Measurements from ENCODE around the gene FXYD5.

DNA sequence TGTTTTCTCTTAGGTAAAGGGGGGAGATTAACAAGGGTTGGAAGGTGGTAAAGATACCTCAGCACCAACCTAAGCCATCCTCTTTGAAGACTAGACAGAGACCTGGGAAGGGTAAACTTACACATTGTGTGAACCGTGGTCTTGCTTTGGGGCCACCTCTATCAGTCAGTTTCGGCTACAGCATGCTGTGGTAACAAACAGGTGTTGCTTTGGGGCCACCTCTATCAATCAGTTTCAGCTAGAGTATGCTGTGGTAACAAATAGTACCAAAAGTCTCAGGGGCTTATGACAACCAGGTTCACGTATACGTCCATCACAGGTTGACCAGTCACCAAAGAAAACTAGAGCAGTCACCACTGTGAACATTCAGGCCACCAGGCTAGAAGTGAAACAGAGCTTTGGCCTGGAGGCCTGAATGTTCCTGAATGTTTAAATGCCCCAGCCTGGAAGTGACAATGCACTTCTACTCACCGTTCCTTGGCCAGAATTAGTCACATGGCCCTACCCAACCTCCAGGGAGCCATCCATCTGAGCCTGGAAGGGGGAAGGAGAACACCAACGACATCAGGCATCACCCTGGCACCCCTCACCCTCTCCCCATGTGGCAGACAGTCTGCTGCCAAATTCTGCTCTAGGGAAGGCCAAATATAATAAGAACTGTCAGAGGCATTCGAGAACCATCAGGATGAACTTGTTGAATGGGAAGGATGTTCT, 7.6 kb upstream of the FXYD5 start:
- TF ChIP-seq, protein P1, sequence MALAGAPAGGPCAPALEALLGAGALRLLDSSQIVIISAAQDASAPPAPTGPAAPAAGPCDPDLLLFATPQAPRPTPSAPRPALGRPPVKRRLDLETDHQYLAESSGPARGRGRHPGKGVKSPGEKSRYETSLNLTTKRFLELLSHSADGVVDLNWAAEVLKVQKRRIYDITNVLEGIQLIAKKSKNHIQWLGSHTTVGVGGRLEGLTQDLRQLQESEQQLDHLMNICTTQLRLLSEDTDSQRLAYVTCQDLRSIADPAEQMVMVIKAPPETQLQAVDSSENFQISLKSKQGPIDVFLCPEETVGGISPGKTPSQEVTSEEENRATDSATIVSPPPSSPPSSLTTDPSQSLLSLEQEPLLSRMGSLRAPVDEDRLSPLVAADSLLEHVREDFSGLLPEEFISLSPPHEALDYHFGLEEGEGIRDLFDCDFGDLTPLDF (CRISPR knock-in tag; IDR thresholded peaks at IDR 0.05) = no peak
- TF ChIP-seq, protein P2, sequence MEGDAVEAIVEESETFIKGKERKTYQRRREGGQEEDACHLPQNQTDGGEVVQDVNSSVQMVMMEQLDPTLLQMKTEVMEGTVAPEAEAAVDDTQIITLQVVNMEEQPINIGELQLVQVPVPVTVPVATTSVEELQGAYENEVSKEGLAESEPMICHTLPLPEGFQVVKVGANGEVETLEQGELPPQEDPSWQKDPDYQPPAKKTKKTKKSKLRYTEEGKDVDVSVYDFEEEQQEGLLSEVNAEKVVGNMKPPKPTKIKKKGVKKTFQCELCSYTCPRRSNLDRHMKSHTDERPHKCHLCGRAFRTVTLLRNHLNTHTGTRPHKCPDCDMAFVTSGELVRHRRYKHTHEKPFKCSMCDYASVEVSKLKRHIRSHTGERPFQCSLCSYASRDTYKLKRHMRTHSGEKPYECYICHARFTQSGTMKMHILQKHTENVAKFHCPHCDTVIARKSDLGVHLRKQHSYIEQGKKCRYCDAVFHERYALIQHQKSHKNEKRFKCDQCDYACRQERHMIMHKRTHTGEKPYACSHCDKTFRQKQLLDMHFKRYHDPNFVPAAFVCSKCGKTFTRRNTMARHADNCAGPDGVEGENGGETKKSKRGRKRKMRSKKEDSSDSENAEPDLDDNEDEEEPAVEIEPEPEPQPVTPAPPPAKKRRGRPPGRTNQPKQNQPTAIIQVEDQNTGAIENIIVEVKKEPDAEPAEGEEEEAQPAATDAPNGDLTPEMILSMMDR (IDR thresholded peaks at IDR 0.05 in 2 of 3, conservative IDR thresholded peaks at IDR 0.05 in 1 of 3; ENCODE audit: insufficient read depth in 2 of 3, low read depth in 1 of 3, low read length in 3 of 3) = no peak
- no peak for TF ChIP-seq EHMT2 (IDR thresholded peaks at IDR 0.05)
- TF ChIP-seq, protein P3, sequence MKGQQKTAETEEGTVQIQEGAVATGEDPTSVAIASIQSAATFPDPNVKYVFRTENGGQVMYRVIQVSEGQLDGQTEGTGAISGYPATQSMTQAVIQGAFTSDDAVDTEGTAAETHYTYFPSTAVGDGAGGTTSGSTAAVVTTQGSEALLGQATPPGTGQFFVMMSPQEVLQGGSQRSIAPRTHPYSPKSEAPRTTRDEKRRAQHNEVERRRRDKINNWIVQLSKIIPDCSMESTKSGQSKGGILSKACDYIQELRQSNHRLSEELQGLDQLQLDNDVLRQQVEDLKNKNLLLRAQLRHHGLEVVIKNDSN (CRISPR knock-in tag; IDR thresholded peaks at IDR 0.05) = peak; percentile 46; the same call in 1 of the 2 replicates
- TF ChIP-seq, protein P4, sequence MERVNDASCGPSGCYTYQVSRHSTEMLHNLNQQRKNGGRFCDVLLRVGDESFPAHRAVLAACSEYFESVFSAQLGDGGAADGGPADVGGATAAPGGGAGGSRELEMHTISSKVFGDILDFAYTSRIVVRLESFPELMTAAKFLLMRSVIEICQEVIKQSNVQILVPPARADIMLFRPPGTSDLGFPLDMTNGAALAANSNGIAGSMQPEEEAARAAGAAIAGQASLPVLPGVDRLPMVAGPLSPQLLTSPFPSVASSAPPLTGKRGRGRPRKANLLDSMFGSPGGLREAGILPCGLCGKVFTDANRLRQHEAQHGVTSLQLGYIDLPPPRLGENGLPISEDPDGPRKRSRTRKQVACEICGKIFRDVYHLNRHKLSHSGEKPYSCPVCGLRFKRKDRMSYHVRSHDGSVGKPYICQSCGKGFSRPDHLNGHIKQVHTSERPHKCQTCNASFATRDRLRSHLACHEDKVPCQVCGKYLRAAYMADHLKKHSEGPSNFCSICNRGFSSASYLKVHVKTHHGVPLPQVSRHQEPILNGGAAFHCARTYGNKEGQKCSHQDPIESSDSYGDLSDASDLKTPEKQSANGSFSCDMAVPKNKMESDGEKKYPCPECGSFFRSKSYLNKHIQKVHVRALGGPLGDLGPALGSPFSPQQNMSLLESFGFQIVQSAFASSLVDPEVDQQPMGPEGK (CRISPR knock-in tag; IDR thresholded peaks at IDR 0.05; ENCODE audit: borderline replicate concordance) = no peak
